Stimulated activated CD8-positive, alpha-beta memory T cell treated with anti-CD3 and anti-CD28 coated beads, Interleukin-7, amount 100 ng/mL, for 24 hours (primary cell): Measurements from ENCODE around the gene SCNN1B.
"Not testable (repeated sequence)": the region's sequence is repeated elsewhere in the genome, so short reads cannot be mapped to it uniquely, and the experiment has no call there.

ENCODE experiments used
- DNase-seq: peaks from one replicate; pipeline ENCODE4 v3.0.0-alpha.2; 2020; ENCODE audit warnings: low read depth

Gene SCNN1B

DNA sequence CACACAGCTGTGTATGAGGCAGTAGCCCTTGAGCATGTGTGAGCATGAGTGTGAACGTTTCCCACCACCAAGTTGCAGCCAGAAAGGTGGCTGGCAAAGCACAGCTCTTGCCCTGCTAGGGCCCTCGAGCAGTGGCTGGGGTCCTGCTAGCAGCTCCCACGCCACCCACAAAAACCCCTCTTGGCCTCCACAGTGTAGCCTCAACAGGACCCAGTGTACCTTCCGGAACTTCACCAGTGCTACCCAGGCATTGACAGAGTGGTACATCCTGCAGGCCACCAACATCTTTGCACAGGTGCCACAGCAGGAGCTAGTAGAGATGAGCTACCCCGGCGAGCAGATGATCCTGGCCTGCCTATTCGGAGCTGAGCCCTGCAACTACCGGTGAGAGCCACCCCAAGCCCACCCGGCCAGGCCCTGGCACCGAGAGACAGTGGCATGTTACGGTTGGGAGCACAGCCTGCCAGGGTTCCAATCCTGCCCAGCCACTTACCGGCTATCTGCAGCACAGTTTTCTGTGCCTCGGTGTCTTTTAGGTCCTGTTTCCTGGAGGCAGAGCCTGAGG lies 53.1 kb downstream of the SCNN1B start:
- DNase-seq = no peak

DNA sequence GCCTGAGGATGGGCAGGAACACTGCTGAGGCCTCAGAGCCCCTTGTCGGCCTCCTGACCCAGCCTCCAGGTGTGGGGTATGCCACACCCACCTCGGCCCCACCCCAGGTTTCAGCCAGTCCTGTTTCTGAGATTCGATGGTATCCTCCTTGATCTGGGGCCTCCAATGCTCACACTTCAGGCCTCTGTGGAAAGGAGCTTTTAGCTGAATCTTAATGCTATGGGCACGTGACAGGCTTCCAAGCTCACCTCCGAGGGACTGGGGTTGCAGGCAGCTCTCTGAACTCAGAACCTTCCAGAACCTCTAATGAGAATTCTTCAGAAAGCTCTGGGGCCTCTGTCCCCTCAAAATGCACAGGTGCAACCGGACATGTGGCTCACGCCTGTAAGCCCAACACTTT lies 54.8 kb downstream of the SCNN1B start:
- DNase-seq = no peak

DNA sequence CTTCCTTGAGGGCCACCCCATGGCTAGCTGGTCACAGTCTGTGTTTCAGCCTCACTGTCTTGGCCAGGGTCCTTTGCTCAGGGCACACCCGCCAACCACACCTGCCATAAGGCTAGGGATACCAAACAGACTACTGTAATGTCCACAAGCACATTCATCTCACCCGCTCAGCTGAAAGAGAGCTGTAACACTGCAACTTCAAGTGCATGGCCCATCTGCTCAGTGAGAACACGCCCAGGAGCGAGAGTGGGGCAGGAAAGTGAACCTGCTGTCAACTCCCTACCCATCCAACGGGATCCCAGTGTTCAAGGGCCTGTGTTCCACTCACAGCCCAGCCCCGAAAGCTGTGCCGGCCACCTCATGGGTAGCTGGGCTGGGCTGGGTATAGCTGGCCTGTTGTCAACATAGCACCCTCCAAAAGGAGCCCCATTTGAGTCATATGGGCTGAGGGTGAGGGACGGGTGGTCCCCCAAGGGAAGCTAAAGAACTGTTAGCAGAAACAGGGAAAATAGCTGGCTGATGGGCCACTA lies 55.7 kb downstream of the SCNN1B start:
- DNase-seq = no peak

DNA sequence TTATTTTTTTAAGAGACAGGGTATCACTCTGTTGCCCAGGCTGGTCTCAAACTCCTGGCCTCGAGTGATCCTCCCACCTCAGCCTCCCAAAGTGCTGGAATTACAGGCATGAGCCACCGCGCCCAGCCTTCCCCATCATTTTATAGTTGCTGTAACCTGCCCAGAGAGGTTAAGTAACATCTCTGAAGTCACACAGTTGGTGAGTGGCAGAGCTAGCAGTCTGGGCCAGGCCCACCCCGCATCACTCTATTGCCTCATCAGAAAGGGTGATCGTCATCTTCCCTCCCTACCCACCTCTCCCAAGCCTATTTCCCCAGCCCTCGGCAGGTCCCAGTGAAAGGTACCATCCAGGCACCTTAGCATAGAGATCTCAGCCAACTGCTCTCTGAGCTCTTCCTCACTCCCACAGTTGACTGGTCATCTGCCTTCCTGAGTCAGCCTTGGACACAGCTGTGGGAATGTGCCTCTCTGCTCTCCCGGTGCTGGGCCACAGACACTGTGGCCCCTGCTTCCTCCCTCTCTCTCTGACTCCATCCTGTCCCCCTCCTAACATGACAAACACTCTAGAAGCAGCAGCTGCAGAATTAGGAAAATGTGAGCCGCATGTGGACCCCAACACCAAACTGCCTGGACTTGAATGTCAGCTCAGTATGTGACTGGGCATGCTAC lies 57.1 kb downstream of the SCNN1B start:
- no peak for DNase-seq

DNA sequence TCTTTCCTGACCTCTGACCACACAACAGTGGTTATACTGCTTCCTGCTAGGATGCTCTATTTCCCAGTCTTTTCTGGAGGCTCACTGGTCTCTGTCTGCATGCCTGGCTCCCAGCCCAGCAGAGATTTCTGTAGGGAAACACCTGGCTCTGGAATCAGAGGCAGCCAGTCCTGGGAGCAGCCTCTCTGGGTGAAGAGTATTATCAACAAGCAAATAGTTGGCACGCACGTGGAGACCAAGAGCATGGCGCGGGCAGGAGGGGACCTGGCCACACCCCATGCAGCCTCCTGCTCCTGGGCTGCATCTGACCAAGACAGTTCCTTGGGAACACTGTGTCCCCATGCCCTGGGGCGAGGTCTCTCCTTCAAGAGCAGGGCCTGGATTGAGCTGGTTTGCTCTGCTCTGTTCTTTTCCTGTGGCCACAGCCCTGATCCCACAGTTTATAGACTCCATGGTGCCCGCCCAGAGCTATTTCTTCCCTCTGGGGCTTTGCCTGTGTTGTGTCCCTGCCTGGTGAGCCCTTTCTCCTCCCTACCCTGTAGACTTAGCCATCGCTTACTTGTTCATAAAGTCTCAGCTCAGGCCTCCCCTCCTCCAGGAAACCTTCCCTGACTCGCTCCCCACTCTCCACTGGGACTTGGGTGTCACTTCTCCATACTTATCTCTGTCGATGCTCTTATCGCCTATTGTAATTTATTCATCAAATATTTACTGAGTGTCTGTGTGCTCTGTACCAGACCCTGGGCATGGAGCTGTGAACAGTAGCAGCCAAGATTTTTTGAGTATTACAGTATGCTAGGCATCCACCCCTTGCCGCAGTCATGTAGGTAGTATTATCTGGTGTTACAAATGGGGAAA lies 60.6 kb downstream of the SCNN1B start:
- no peak for DNase-seq

DNA sequence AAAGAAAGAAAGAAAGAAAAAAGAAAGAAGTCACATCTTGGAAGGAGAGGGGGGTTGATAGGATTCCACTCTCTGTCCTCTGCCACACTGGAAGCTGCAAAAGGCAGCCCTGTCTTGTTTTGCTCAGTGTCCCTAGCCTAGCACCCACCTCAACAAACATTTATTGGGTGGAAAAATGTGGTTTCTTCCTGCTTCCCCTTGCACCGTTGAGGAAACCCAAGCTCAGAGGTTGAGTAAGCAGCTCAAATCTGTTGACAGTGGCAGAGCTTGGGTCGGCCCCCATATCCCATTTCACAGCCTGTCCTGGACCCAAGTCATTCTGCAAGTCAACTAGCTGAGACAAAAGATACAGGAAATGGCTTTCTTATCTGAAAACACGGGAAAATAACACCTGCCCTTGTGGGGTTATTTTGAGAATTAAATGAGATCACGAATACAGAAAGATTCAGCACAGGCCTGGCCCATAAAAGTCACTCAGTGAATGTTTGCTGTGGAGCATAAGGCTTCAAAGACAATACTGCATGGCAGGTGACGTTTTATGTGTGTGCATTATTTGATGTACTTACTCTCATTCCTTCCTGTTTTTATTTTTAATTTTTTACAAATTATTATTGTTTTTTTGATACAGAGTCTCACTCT lies 63.6 kb downstream of the SCNN1B start:
- no peak for DNase-seq

DNA sequence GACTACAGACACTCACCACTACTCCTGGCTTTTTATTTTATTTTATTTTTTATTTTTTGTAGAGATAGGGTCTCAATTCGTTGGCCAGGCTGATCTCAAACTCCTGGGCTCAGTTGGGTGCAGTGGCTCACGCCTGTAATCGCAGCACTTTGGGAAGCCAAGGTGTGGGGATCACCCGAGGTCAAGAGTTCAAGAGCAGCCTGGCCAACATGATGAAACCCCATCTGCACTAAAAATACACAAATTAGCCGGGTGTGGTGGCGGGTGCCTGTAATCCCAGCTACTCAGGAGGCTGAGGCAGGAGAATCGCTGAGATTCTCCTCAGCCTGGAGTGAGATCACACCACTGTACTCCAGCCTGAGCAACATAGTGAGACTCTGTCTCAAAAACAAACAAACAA lies 64.2 kb downstream of the SCNN1B start:
- not testable (repeated sequence) for DNase-seq

DNA sequence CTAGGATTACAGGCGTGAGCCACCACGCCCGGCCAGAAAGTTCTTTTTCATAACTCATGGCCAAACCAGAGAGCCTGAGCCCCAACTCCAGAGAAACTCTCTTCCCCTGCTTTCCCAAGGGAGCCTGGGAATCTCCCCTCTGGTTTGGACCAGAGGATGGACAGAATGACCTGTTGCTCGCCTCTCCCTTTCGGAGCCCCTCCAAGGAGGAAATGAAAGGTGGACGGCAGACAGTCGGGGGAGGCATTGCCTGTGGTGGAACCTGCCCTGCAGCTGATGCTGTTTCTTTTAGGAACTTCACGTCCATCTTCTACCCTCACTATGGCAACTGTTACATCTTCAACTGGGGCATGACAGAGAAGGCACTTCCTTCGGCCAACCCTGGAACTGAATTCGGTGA lies 65.5 kb downstream of the SCNN1B start:
- DNase-seq = no peak

DNA sequence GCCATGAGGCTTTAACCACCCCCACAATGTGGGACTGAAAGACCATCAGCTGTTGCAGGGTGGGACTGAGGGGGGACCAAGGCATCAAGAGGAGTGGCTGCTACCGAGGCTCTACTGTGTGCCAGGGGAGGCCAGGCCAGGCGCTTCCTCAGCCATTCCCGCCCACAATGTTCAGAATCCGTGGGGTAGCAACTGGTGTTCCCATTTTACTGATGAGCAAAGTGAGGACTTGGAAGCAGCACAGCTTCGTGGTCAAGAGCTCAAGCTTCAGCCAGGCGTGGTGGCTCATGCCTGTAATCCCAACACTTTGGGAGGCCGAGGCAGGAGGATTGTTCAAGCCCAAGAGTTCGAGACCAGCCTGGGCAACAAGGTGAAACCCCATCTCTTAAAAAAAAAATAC lies 65.9 kb downstream of the SCNN1B start:
- DNase-seq = no peak

DNA sequence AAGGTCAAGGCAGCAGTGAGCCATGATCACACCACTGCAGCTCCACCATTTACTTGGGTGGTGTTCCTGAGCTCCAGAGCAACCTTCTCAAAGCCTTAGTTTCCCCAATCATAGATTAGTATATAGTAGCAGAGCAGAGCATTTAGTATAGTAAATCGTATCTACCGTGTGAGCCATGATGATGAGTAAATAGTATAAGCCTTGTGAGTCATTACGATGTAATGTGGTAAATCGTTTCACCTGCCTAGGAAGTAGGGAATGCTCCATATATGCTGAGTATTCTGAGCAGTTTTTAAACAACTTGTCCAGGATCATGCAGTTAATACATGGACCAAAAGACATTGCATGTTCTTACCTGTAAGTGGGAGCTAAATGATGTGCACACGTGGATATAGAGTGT lies 66.4 kb downstream of the SCNN1B start:
- no peak for DNase-seq

DNA sequence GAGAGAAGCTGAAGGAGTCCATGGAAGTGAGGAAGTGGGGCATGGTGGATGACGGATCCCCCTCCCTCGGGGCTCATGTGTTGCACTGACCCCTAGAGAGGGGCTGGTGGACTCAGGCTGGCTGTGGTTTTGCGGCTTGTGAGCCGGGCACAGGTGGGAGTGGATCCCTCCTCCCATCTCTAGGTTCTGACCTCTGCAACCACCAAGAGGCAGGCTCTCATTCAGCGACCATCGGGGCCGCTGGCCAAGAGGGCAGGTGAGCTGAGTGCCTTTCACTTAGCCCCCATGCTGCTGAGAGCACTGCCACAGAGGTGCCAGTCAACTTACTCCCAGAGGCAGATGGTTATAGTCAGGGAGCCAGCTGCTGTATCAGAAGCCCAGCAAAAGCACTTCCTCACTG lies 67.3 kb downstream of the SCNN1B start:
- DNase-seq = no peak

DNA sequence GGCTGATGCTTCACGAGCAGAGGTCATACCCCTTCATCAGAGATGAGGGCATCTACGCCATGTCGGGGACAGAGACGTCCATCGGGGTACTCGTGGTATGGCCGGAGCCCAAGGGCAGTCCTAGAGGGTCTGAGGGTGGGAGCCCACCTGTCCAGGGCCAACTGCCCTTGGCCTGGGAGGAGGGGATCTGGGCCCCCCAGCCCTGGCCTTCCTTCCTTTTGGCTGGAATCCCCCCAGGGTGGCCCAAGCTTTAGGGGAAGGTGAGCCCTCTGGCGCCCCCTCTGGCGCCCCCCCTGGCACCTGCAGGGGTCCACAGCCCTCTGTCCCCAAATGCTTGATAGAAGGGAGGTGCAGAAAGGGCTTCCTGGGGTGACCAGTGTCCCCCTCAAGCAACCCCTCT lies 69.3 kb downstream of the SCNN1B start:
- no peak for DNase-seq

DNA sequence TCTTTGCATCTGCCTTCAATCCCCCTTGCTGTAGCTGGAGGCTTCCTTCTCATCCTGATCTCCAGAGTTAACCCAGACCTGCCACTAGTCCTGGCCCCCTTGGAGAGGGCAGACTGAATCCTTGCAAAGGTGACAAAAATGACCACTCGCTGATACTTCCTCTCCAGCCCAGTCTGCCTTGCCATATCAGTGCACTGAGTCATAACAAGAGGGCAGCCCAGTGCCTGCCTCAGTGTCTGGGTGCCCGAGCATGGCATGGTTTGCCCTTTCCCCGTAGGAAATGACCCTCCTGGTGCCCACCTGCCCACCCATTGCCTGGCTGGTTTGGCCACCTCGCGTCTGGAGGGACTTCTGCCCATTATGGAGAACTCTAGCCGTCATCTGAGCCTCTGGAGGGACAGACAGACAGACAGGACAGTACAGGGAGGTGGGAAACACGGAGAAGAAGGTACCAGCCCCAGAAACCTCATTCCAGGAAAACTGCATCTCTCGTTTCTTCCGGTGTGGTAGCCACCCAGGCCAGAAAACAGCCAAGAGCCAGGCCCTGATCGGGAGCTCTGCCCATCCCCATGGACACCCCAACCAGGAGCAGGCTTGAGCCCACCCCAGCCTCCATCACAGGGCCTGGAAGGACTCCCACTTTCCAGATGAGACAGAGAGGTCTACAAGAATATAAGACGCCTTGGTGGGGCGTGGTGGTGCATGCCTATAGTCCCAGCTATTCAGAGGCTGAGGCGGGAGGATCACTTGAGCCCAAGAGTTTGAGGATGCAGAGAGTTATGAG lies 71.5 kb downstream of the SCNN1B start:
- no peak for DNase-seq

DNA sequence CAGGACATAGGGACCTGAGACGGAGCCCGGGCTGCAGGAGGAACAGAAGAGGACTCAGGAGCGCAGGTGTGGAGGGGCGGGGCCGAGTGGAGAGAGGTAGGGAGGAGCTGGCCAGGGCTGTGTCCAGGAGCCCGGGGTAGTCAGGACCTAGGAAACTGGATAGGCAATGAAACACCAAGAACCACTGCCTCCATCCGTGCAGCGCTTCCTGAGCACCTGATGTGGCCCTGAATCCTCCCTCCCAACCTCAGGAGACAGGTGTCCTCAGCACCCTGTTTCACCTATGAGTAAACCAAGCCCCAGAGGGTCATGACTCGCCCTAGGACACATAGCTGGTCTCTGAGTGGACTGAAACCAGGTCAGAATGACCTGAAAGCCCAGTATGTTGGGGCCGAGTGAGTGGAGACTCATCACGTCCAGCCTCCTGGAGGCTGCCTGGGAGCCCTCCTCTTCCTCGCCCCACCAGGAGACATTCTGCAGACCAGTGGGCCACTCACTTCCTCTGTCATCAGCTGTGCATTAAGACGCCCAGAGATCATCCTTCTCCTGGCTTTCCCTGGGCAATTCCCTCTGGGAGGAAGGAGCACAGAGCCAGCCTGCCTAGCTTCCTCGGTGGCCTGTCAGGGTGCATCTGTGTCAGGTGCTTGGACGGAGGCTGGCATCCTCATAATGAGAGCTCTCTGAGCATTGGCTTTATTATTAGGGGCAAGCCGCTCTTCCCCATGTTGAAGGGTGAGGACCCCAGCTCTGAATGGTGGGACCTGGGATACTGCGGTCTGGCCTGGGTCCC lies 72.8 kb downstream of the SCNN1B start:
- no peak for DNase-seq

DNA sequence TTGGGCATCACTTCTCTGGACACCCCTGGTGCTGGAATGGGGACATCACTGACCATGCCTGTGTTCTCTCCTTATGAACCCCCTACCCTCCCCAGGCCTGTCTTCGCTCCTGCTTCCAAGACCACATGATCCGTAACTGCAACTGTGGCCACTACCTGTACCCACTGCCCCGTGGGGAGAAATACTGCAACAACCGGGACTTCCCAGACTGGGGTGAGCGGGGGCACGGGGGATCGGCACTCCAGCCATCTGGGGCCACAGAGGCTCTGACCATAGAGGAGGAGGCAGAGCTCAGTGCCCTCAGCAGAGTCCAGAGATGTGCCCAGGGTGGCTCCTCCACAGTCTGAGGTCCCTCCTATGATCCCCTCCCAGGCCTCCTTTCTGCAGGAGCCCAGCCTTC lies 73.5 kb downstream of the SCNN1B start:
- DNase-seq = no peak

DNA sequence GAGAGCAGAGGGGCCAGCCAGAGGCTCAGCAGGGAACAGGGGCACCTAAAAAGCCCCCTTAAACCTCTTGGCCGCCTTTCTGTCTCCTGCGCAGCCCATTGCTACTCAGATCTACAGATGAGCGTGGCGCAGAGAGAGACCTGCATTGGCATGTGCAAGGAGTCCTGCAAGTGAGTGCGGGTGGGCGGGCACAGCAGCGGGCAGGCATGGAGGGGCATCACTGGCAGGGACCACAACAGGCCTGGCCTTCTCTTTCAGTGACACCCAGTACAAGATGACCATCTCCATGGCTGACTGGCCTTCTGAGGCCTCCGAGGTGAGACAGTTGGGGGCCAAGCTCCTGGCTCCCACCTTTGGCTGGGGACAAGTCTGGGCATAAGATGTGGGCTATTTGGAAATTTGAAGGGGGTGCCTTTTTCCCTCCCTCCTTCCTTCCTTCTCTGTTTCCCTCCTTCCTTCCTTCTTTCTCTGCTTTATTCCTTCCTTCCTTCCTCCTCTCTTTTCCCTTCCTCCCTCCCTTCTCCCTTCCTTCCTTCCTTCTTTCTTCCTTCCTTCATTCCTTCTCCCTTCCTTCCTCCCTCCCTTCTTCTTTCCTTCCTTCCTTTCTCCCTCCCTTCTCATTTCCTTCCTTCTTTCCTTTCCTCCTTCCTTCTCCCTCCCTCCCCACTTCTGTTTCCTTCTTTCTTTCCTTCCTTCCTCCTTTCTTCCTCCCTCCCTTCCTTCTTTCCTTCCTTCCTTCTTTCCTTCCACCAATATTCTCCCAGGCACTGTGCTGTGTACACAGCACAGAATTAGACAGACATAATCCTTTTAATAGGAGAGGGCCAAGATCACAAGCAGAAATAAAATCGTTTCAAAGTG lies 75.2 kb downstream of the SCNN1B start:
- no peak for DNase-seq

DNA sequence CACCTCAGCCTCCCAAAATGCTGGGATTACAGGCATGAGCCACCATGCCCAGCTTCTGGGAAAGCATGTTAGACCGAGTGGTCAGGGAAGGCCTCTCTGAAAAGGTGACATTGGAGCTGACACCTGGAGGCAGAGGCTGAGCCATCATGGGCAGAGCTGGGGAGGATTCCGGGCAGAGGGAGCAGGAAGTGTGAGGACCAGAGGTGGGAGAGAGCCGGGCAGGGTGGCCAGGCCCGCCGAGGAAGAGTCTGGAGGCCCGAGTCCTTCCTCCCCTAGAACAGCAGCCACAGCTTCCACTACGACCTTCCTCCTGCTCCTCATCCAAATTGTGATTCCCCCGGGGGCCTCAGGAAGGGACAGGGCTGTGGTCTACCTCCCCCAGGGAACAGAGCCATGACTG lies 76.2 kb downstream of the SCNN1B start:
- no peak for DNase-seq

DNA sequence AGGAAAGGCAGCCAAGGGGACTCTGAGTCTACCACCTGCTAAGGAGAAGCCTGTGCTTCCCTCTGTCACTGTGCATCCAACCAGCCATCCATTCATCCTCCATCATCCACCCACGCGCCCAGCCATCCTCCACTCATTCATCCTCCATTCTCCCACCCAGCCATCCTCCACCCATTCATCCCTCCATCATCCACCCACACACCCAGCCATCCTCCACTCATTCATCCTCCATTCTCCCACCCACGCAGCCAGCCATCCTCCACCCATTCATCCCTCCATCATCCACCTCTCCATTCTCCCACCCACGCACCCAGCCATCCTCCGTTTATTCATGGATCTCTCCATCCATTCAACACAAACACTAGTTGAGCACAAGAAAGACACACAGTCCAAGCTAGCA lies 76.8 kb downstream of the SCNN1B start:
- no peak for DNase-seq

DNA sequence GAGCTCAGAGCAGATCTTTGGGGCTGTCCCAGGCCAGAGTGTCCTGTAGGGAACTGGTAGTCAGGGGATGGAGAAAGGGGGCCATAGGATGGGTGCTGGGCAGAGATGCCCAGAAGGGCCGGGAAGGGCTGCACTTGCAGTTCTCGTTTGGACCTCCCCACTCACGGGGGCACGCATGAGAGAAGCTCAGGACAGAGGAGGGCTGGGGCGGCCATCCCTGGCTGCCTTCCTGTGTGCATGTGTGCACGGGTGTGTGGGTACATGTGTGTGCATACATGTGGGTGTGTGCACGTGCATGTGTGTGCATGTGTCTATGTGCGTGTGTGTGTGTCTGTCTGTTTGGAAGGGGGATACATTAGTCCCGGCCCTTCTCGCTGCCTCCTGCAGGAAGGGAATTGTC lies 77.6 kb downstream of the SCNN1B start:
- no peak for DNase-seq

DNA sequence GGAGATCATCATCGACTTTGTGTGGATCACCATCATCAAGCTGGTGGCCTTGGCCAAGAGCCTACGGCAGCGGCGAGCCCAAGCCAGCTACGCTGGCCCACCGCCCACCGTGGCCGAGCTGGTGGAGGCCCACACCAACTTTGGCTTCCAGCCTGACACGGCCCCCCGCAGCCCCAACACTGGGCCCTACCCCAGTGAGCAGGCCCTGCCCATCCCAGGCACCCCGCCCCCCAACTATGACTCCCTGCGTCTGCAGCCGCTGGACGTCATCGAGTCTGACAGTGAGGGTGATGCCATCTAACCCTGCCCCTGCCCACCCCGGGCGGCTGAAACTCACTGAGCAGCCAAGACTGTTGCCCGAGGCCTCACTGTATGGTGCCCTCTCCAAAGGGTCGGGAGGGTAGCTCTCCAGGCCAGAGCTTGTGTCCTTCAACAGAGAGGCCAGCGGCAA lies 78.4 kb downstream of the SCNN1B start:
- DNase-seq = no peak
